ENCODE data around the gene CD300LG. TPM values are rescaled to one million over a fixed set of nuclear protein-coding genes. Genes with fewer than 3 reads are reported as not detected.

CD300LG gene, protein sequence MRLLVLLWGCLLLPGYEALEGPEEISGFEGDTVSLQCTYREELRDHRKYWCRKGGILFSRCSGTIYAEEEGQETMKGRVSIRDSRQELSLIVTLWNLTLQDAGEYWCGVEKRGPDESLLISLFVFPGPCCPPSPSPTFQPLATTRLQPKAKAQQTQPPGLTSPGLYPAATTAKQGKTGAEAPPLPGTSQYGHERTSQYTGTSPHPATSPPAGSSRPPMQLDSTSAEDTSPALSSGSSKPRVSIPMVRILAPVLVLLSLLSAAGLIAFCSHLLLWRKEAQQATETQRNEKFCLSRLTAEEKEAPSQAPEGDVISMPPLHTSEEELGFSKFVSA
- total RNA-seq = not detected

GRCh38 chr17:43846963-43847371 lies at the start of gene CD300LG:
TSS of gene CD300LG (plus strand) at chr17:43847176. CDS start at chr17:43847217, 41 bp downstream.

DNA sequence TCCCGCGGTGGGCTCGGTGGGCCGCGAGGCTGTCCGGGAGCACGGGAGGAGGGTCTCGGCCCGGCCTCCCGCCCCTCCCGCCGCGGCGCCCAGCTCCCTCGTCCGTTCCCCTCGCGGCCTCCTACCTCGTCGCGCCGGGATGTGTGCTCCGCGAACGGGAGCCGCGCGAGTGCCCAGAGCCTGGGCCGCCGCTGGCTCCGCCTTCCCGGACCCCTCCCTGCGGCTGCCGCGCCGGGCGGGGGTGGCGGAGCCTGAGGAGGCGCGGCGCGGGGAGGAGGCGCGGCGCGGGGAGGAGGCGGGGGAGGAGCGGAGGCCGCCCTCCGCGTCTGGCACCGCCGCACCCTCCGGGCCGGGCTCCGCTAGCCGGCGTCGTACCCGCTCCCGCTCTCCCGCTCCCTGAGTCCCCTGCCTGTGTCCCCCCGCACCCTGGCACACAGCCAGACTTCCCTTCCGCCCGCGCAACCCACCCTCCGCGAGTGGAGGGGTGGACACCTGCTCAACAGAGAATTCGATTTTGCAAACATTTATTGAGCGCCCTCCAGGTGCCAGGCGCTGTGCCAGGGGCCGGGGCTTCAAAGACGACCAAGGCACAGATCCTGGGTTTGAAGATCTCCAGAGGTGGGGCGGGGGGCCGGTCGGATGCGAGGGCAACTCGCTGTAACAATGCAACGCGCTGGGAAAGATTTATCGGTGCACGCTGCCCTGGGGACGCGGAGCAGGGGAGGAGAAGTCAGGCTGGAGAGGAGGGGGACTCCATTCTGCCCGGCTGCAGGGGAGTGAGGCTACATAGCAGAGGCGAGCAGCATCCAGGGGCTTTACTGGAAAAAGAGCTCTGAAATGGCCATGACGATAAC lies 13.8 kb upstream of the CD300LG start, which contains the start of gene MPP3:
MPP3 (minus strand) TSS at position 171 of the 854 bp plus-strand sequence. CDS start 1,240 bp downstream, outside the sequence.

GRCh38 chr17:43907425-43907981 lies 60.5 kb downstream of the CD300LG start, which contains the start of gene MPP2:
TSS of gene MPP2 (minus strand) at chr17:43907536. CDS start at chr17:43904460, 3,076 bp downstream.

Other genes with a start within 250 kb of the CD300LG start
- gene MEOX1, start 185.3 kb upstream of the CD300LG start, total RNA-seq = not detected
- not detected for gene SOST, start 88.4 kb upstream of the CD300LG start, total RNA-seq
- gene DUSP3, start 68.2 kb upstream of the CD300LG start, total RNA-seq = 38.2 TPM
- not detected for gene CFAP97D1, start 66.7 kb upstream of the CD300LG start, total RNA-seq
- 58.5 TPM for gene MPP3, start 14.0 kb upstream of the CD300LG start, total RNA-seq
- gene MPP2, start 60.4 kb downstream of the CD300LG start, total RNA-seq = 17.5 TPM
- gene PPY, start 95.3 kb downstream of the CD300LG start, total RNA-seq = not detected
- not detected for gene PYY, start 106.8 kb downstream of the CD300LG start, total RNA-seq
- gene NAGS, start 157.4 kb downstream of the CD300LG start, total RNA-seq = not detected
- 21.0 TPM for gene TMEM101, start 167.8 kb downstream of the CD300LG start, total RNA-seq
- 26.6 TPM for gene LSM12, start 219.5 kb downstream of the CD300LG start, total RNA-seq
- 19.4 TPM for gene G6PC3, start 223.6 kb downstream of the CD300LG start, total RNA-seq

Measured in parietal lobe (tissue), 1 donor.